GM20000 (cell line): ENCODE results near the gene SRPK1.
"Not testable (repeated sequence)": the region's sequence is repeated elsewhere in the genome, so short reads cannot be mapped to it uniquely, and the experiment has no call there.

Source experiments
- DNase-seq: peaks from one replicate; pipeline ENCODE4 v3.0.0; 2012; ENCODE audit warnings: low spot score
- CTCF ChIP-seq: IDR thresholded peaks from 2 replicates; pipeline ENCODE4 v1.5.1; 2012; ENCODE audit warnings: mild to moderate bottlenecking, control low read depth; ENCODE audit errors: extremely low read depth, missing control alignments

SRPK1 gene

DNA sequence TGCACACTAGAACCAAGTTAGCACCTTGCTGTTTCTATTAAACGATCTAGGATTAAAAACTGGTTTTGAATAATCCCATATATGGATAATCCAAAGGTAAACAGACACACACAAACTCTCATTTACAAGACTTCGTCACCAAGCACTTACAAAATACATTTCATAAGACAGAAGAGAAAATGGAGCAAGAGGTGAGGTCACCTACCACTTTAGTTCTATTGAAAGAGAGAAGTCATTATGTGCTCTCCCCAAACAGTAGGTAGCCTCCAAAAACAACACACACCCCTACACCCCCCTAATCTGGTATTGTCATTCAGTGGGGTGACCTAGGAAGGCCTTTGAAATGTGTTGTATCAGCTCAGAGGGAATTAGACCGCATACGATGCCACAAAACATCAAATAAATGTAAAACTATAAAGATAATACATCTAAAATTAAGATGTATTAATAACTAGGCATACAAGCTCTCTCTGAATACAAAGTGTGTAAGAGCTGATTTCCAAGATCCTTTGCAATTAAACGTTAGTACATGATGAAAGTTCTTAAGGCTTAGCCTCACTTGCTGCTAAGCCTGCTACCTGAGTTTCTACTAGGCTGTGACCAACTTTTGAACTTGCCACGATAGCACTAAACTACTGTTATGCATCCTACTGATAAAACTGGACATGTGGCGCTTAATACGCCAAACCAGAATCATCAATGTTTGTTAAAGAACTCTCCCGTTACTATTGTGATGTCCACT, 1.6 kb downstream of the SRPK1 start:
- no peak for TF ChIP-seq CTCF
- DNase-seq, result peak; percentile 45

DNA sequence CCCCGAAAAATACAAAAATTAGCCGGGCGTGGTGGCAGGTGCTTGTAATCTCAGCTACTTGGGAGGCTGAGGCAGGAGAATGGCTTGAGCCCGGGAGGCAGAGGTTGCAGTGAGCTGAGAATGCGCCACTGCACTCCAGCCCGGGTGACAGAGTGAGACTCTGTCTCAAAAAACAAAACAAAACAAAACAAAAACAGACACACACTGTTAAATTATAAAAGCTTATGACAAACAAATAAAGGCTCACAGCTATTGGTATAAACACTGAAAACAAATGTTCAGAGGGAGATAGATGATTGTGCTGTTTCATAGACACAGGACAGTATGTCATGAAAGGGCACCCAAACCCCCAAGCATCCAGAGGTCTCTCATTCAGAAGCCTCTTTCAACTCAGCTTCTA, 4.0 kb downstream of the SRPK1 start:
- DNase-seq, result not testable (repeated sequence)

DNA sequence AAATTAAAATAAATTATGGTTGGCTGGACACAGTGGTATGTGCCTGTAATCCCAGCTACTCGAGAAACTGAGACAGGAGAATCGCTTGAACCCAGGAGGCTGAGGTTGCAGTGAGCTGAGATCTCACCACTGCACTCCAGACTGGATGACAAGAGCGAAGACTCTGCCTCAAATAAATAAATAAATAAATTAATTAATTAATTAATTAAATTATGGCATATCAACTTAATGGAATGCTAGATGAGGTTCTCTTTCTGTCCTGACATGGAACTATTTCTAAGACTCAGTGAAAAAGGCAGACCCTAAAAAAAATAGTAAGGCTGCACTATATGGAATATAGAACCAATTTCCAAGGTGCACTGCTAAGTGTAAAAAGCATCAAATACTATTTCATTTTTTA, 4.8 kb downstream of the SRPK1 start:
- TF ChIP-seq CTCF, result no peak
- no peak for DNase-seq

GRCh38 chr6:35914536-35914935, 6.4 kb downstream of the SRPK1 start:
- DNase-seq, result no peak
- no peak for TF ChIP-seq CTCF

DNA sequence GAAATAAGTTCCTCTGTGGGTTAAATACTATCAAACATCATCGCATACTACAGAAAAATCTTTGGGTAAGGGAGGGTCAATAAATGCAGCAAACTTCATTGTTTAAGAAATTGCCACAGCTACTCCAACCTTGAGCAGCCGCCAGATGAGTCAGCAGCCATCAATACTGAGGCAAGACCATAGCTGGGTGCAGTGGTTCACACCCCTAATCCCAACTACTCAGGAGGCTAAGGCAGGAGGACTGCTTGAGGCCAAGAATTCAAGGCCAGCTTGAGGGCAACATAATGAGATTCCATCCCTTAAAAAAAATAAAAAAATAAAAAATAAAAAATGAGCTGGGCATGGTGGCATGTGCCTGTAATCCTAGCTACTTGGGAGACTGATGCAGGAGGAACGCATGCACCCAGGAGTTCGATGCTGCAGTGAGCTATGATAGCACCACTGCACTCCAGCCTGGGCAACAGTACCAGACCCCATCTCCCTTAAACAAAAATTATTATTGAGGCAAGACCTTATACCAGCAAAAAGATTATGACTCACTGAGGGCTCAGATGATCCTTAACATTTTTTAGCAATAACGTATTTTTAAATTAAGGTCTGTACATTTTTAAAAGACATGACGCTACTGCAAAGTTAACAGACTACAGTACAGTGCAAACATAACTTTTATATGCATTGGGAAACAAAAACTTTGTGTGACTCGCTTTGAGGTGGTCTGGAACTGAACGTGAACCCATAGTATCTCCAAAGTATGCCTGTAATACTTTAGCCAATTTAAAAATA, 8.8 kb downstream of the SRPK1 start:
- TF ChIP-seq CTCF, result no peak
- DNase-seq, result no peak

DNA sequence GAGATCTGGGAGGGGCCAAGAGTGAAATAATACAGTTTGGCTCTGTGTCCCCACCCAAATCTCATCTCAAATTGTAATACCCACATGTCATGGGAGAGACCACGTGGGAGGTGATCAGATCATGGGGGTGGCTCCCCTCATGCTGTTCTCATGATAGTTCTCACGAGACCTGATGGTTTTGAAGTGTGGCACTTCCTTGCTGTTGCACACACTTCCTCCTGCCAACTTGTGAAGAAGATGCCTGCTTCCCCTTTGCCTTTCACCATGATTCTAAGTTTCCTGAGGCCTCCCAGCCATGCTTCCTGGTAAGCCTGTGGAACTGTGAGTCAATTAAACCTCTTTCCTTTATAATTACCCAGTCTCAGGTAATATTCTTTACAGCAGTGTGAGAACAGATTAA, 11.3 kb downstream of the SRPK1 start:
- DNase-seq, result not testable (repeated sequence)

DNA sequence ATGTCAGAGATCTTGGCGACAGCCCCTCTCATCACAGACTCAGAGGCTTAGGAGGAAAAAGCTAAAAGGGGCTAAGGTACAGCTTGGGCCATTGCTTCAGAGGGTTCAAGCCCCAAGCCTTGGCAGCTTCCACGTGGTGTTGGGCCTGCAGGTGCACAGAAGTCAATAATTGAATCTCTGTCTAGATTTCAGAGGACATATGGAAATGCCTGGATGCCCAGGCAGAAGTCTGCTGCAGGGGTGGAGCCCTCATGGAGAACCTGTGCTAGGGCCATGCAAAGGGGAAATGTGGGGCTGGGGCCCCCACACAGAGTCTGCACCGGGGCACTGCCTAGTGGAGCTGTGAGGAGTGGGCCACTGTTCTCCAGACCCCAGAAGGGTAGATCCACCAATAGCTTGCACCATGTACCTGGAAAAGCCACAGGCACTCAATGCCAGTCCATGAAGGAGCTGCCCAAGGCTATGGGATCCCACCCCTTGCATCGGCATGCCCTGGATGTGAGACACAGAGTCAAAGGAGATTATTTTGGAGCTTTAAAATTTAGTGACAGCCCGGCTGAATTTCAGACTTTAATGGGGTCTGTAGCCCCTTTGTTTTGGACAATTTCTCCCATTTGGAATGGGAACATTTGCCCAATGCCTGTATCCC, 12.0 kb downstream of the SRPK1 start:
- DNase-seq, result not testable (repeated sequence)

GRCh38 chr6:35907750-35908149, 13.1 kb downstream of the SRPK1 start:
- no peak for TF ChIP-seq CTCF
- DNase-seq, result no peak

DNA sequence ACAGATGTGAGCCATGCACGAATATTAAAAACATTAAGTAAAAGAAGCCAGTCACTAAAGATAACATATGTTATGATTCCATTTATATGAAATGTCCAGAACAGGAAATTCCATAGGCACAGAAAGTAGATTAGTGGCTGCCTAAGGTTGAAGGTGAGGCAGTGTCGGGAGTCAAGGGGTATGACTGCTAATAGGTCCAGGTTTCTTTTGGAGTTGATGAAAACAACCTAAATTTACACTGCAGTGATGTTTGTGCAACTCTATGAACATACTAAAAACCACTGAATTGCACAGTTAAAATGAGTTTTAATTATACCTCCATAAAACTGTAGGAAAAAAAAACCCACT, 14.4 kb downstream of the SRPK1 start:
- no peak for DNase-seq
- no peak for TF ChIP-seq CTCF
